Kidney (tissue), 14 donors: Measurements from ENCODE around the gene BAD. TPM values are rescaled to one million over a fixed set of nuclear protein-coding genes. Genes with fewer than 3 reads are reported as not detected.

ENCODE experiments used
- DNase-seq, 5 donors: peaks; one replicate each; pipeline ENCODE4 v3.0.0-alpha.2; 2013 to 2020
- FAIRE-seq: peaks from 2 replicates; lab custom pipeline; 2012; peaks lifted over from hg19 to GRCh38; lab: Jason Lieb, UNC
- H3K27ac ChIP-seq, 2 donors: one replicate each; pipeline ENCODE4 v1.7.0; 2013; ENCODE audit warnings: low read depth in 2 of 2, low read length in 2 of 2, inconsistent platforms in 1 of 2
- H3K27me3 ChIP-seq: one replicate; pipeline ENCODE4 v1.7.1; 2013; ENCODE audit warnings: low read length, inconsistent platforms; ENCODE audit not compliant: control insufficient read depth, insufficient read depth
- H3K36me3 ChIP-seq, 3 donors: one replicate each; pipeline versions ENCODE4 v1.7.0 to v1.7.1; 2013; ENCODE audit warnings: low read length in 3 of 3, control low read depth in 1 of 3, inconsistent platforms in 1 of 3; ENCODE audit not compliant: insufficient read depth in 3 of 3, control insufficient read depth in 2 of 3
- H3K4me1 ChIP-seq, 3 donors: one replicate each; pipeline versions ENCODE4 v1.7.0 to v1.7.1; 2013; ENCODE audit warnings: low read length in 3 of 3, inconsistent platforms in 1 of 3, low read depth in 1 of 3; ENCODE audit not compliant: control insufficient read depth in 2 of 3, insufficient read depth in 2 of 3
- H3K4me3 ChIP-seq, 3 donors: one replicate each; pipeline versions ENCODE4 v1.7.0 to v1.8.1; 2013; ENCODE audit warnings: low read length in 3 of 3, control low read depth in 1 of 3, inconsistent platforms in 1 of 3
- H3K9ac ChIP-seq, 3 donors: one replicate each; pipeline versions ENCODE4 v1.7.0 to v1.7.1; 2013; ENCODE audit warnings: low read length in 3 of 3, control low read depth in 1 of 3, inconsistent platforms in 1 of 3
- H3K9me3 ChIP-seq, 3 donors: one replicate each; pipeline versions ENCODE4 v1.7.0 to v1.7.1; 2013; ENCODE audit warnings: low read length in 3 of 3, control low read depth in 1 of 3, inconsistent platforms in 1 of 3; ENCODE audit not compliant: control insufficient read depth in 2 of 3, insufficient read depth in 1 of 3
- CTCF ChIP-seq: IDR thresholded peaks from 3 replicates; pipeline ENCODE4 v1.5.1; 2012; ENCODE audit warnings: mild to moderate bottlenecking, moderate library complexity, borderline replicate concordance; ENCODE audit not compliant: insufficient read depth; ENCODE audit errors: extremely low read depth
- intact Hi-C: fragments of 100-400 bp; cut with DNase I; formaldehyde crosslinking; loops from one replicate; pipeline ENCODE4 v1.11.1; 2022
- polyA plus RNA-seq: library from polyadenylated mRNA; stranded (reverse); fragments of 350-450 nt; fragmentation: Illumina TruSeq; extraction: RNeasy Lipid Tissue Mini Kit (QIAGEN cat#74804); gene quantifications from one replicate; pipeline ENCODE4 v1.2.3, GENCODE V29; 2014; ENCODE audit warnings: low read depth, low replicate concordance; ENCODE audit not compliant: insufficient read depth
- total RNA-seq: library from RNA; stranded (reverse); fragmentation: NEBNext Ultra II Directional; extraction: Animal tissue kit (Norgen Biotek cat#: 25700); gene quantifications from one replicate; pipeline ENCODE4 v1.2.1, GENCODE V29; 2021
- donor health status: control.
- donor health status: control.
- donor health status: control.
- donor health status: control.
- donor health status: control.
- donor health status: DM: yes; HTN: yes; CAD: no.
- donor health status: Normal renal cell carcinoma (clear cell type).

The BAD gene
- total and polyA plus RNA-seq, 2 donors from 2014 or later = 59.8 to 157 TPM

- FAIRE-seq = no peak
- H3K27ac ChIP-seq = peak overlapping the region in 1 of 2 donors; percentile 86
- H3K27me3 ChIP-seq = no peaks in the 10 kb centered on the region
- DNase-seq = peak in 1 of 5 donors; percentile 85
- peaks cover 0 to 9% (median 8%) of the 10 kb centered on the region in 3 donors for H3K36me3 ChIP-seq
- peak overlapping the region; percentile 37 to 70 (median 44) for H3K4me3 ChIP-seq
- peaks cover 0 to 40% (median 33%) of the 10 kb centered on the region in 3 donors for H3K4me1 ChIP-seq
- intact Hi-C loops = no loop called here
- TF ChIP-seq CTCF = no peak
- peak overlapping the region in 2 of 3 donors; percentile 4 to 30 for H3K9ac ChIP-seq
- H3K9me3 ChIP-seq = no peaks in the 10 kb centered on the region
These were observed 48.9 kb downstream of the BAD start for GRCh38 chr11:64235437-64236161.

- Histone ChIP-seq H3K36me3 (peaks cover 0 to 9% (median 8%) of the 10 kb centered on the region in 3 donors), H3K4me1 (peaks cover 0 to 32% (median 25%) of the 10 kb centered on the region in 3 donors), H3K27me3 (no peaks in the 10 kb centered on the region), H3K4me3 (peak overlapping the region; percentile 37 to 70 (median 44)), H3K27ac (peak overlapping the region; percentile 86), H3K9me3 (no peaks in the 10 kb centered on the region), H3K9ac (peak overlapping the region in 2 of 3 donors; percentile 4 to 30)
- FAIRE-seq (no peak), DNase-seq (peak in 4 of 5 donors; percentile 66 to 84 (median 74))
- intact Hi-C loops = no loop called here
- no peak for TF ChIP-seq CTCF
These were observed 49.7 kb downstream of the BAD start for GRCh38 chr11:64234647-64235379.

GRCh38 chr11:64233913-64234586, 50.4 kb downstream of the BAD start, which contains the start of gene VEGFB:
VEGFB (plus strand) TSS chr11:64234584; CDS start chr11:64234834, 250 bp downstream.
- Histone ChIP-seq H3K9me3 (no peaks in the 10 kb centered on the region), H3K4me1 (peaks cover 0 to 35% (median 31%) of the 10 kb centered on the region in 3 donors), H3K27me3 (no peaks in the 10 kb centered on the region), H3K4me3 (peak within 1 kb of the TSS; percentile 56 to 70 (median 62)), H3K36me3 (peaks cover 0 to 9% (median 8%) of the 10 kb centered on the region in 3 donors), H3K27ac (peak within 1 kb of the TSS; percentile 86), H3K9ac (peak within 1 kb of the TSS; percentile 10 to 81 (median 71))
- peak; percentile 67 to 92 (median 84) for DNase-seq
- intact Hi-C loops = no loop called here
- no peak for TF ChIP-seq CTCF
- FAIRE-seq = no peak
